ENCODE measurements around the gene RGS19. TPM values are rescaled to one million over a fixed set of nuclear protein-coding genes. Genes with fewer than 3 reads are reported as not detected.

RGS19 gene
- total and polyA plus RNA-seq, 4 donors = 4.9 to 12.9 (median 6.3) TPM

- no peak for DNase-seq (ENCODE audit: low spot score)
- H3K27me3 ChIP-seq (ENCODE audit: control insufficient read depth in 4 of 4, insufficient read depth in 4 of 4, low read length in 3 of 4) = peaks cover 0 to 3% (median 2%) of the 10 kb centered on the region in 4 donors
- no peaks in the 10 kb centered on the region for H3K9me3 ChIP-seq (ENCODE audit: control insufficient read depth in 4 of 4, low read length in 3 of 4)
- WGBS = 75% methylated on average over 3 of the region's 3 CpGs
- no peak overlapping the region for H3K27ac ChIP-seq (ENCODE audit: low read depth in 1 of 2, low read length in 2 of 2)
- H3K9ac ChIP-seq (ENCODE audit: low read depth in 1 of 2, low read length in 2 of 2) = no peak overlapping the region
- H3K4me3 ChIP-seq (ENCODE audit: low read depth in 1 of 3, low read length in 3 of 3) = no peak overlapping the region
- peaks cover 1 to 20% (median 10%) of the 10 kb centered on the region in 4 donors for H3K36me3 ChIP-seq (ENCODE audit: control insufficient read depth in 4 of 4, insufficient read depth in 3 of 4, low read depth in 1 of 4, low read length in 3 of 4)
- peaks cover 4 to 22% (median 11%) of the 10 kb centered on the region in 4 donors for H3K4me1 ChIP-seq (ENCODE audit: control insufficient read depth in 4 of 4, insufficient read depth in 4 of 4, low read length in 3 of 4)
- TF ChIP-seq TAF1 (conservative IDR thresholded peaks at IDR 0.05) (no peak), NR2F2 (IDR thresholded peaks at IDR 0.05) (no peak), FOXA1 (IDR thresholded peaks at IDR 0.05) (no peak), RAD21 (IDR thresholded peaks at IDR 0.05) (no peak), HNF4A (conservative IDR thresholded peaks at IDR 0.05) (no peak)
- TF ChIP-seq, protein P1, sequence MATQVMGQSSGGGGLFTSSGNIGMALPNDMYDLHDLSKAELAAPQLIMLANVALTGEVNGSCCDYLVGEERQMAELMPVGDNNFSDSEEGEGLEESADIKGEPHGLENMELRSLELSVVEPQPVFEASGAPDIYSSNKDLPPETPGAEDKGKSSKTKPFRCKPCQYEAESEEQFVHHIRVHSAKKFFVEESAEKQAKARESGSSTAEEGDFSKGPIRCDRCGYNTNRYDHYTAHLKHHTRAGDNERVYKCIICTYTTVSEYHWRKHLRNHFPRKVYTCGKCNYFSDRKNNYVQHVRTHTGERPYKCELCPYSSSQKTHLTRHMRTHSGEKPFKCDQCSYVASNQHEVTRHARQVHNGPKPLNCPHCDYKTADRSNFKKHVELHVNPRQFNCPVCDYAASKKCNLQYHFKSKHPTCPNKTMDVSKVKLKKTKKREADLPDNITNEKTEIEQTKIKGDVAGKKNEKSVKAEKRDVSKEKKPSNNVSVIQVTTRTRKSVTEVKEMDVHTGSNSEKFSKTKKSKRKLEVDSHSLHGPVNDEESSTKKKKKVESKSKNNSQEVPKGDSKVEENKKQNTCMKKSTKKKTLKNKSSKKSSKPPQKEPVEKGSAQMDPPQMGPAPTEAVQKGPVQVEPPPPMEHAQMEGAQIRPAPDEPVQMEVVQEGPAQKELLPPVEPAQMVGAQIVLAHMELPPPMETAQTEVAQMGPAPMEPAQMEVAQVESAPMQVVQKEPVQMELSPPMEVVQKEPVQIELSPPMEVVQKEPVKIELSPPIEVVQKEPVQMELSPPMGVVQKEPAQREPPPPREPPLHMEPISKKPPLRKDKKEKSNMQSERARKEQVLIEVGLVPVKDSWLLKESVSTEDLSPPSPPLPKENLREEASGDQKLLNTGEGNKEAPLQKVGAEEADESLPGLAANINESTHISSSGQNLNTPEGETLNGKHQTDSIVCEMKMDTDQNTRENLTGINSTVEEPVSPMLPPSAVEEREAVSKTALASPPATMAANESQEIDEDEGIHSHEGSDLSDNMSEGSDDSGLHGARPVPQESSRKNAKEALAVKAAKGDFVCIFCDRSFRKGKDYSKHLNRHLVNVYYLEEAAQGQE (IDR thresholded peaks at IDR 0.05) = no peak
These were observed 42.2 kb downstream of the RGS19 start for GRCh38 chr20:64037199-64037497.

DNA sequence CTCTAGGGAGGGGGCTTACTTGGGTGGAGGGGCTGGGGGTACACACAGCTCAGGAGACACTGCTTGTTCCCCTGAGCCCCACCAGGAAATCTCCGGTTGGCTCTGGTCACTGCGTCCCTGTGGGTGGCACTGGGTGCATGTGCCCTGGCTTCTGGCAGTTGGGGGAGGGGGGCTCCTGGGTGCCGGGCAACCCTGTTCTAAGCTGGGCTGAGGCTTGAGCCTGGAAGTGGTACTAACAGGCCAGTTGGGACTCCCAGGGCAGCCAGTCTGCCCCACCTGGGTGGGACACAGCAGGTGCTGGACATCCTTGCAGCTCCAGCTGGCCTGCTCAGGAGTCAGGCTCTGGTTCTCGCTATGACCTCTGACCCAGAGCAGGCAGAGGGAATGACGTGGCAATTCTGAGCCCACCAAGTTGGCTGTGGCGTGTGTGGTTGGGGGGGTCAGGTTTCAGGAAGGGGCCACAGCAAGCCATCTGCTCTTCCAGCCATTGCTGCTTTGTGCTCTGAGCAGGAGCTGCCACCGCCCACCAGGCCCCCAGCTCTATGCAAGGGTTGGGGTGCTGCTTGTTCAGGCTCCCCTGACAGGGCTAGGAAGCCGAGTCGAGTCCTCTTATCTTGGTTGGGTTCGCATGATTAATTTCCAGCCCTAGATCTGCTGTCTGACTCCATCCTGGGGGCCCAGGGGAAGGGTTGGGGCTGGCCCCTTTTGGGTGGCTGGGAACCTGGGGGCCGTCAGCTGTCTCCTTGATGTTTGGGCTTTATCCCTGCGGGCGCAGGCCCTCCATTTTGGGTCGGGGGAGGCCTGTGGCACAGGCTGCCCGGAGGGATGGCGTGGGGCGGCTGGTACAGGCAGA, 42.7 kb downstream of the RGS19 start:
- Histone ChIP-seq H3K27me3 (ENCODE audit: control insufficient read depth in 4 of 4, insufficient read depth in 4 of 4, low read length in 3 of 4) (peaks cover 0 to 3% (median 2%) of the 10 kb centered on the region in 4 donors), H3K27ac (ENCODE audit: low read depth in 1 of 2, low read length in 2 of 2) (no peak overlapping the region), H3K4me3 (ENCODE audit: low read depth in 1 of 3, low read length in 3 of 3) (no peak overlapping the region), H3K36me3 (ENCODE audit: control insufficient read depth in 4 of 4, insufficient read depth in 3 of 4, low read depth in 1 of 4, low read length in 3 of 4) (peaks cover 5 to 25% (median 12%) of the 10 kb centered on the region in 4 donors), H3K9ac (ENCODE audit: low read depth in 1 of 2, low read length in 2 of 2) (no peak overlapping the region), H3K4me1 (ENCODE audit: control insufficient read depth in 4 of 4, insufficient read depth in 4 of 4, low read length in 3 of 4) (peaks cover 4 to 19% (median 11%) of the 10 kb centered on the region in 4 donors), H3K9me3 (ENCODE audit: control insufficient read depth in 4 of 4, low read length in 3 of 4) (no peaks in the 10 kb centered on the region)
- DNase-seq (ENCODE audit: low spot score) = no peak
- TF ChIP-seq JUND (IDR thresholded peaks at IDR 0.05) (no peak), FOXA2 (IDR thresholded peaks at IDR 0.05) (no peak), HNF4A (conservative IDR thresholded peaks at IDR 0.05) (no peak), RAD21 (IDR thresholded peaks at IDR 0.05) (no peak), ATF3 (IDR thresholded peaks at IDR 0.05) (no peak)
- TF ChIP-seq, protein P2, sequence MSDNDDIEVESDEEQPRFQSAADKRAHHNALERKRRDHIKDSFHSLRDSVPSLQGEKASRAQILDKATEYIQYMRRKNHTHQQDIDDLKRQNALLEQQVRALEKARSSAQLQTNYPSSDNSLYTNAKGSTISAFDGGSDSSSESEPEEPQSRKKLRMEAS (IDR thresholded peaks at IDR 0.05) = no peak
- TF ChIP-seq, protein P1 (IDR thresholded peaks at IDR 0.05) = no peak
- 78% methylated on average over 17 of the region's 17 CpGs for WGBS

All from liver (tissue), 9 donors.